GM21526 (cell line): ENCODE results near the gene OSM.
"Not testable (repeated sequence)": the region's sequence is repeated elsewhere in the genome, so short reads cannot be mapped to it uniquely, and the experiment has no call there.

Experiments used
- ATAC-seq: cut with Tn5 transposase; IDR thresholded peaks from one replicate; pipeline ENCODE4 v1.9.1; 2021; ENCODE audit warnings: moderate library complexity; ENCODE audit not compliant: unreplicated experiment, low FRiP score

OSM gene

DNA sequence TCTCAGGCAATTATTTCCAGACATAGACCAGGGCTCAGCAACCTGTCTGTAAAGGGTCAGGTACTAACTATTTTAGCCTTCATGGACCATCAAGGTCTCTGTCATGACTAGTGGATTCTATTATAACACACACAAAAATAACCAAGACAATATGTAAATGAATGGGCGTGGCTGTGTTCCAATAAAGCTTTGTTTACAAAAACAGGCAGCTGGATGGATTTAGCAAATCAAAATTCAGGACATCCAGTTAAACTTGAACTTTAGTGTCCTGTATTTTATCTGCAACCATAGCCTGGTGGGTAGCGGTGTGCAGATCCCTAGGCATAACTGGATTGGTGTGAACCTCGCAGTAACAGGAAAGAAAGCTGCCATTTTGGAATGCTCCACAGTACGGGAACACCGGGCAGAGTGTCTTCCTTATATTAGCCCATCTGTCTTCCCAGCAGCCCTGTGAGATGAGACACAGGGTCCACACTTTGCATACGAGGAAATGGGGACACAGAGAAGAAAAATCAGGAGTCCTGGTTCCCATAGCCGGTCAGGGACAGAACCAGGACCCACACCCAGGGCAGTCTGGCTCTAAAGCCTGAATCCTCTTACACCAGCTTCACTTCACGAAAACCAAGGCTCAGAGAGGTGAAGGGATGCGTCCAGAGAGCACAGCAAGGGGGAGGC is 35.7 kb downstream of the OSM start:
- ATAC-seq = no peak

DNA sequence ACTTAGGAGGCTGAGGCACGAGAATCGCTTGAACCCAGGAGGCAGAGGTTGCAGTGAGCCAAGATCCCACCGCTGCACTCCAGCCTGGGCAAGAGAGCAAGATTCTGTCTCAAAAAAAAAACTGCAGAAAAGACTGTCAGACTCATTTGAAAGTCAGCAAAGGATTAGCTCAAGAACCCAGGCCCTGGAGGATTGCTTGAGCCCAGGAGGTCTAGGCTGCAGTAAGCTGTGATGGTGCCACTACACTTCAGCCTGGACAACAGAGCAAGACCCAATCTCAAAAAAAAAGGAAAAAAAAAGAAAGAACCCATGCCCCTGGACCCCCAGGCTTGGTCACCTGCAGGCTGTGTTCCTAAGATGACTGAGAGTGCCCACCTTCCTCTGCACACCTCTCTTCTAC is 36.3 kb downstream of the OSM start:
- ATAC-seq = no peak

DNA sequence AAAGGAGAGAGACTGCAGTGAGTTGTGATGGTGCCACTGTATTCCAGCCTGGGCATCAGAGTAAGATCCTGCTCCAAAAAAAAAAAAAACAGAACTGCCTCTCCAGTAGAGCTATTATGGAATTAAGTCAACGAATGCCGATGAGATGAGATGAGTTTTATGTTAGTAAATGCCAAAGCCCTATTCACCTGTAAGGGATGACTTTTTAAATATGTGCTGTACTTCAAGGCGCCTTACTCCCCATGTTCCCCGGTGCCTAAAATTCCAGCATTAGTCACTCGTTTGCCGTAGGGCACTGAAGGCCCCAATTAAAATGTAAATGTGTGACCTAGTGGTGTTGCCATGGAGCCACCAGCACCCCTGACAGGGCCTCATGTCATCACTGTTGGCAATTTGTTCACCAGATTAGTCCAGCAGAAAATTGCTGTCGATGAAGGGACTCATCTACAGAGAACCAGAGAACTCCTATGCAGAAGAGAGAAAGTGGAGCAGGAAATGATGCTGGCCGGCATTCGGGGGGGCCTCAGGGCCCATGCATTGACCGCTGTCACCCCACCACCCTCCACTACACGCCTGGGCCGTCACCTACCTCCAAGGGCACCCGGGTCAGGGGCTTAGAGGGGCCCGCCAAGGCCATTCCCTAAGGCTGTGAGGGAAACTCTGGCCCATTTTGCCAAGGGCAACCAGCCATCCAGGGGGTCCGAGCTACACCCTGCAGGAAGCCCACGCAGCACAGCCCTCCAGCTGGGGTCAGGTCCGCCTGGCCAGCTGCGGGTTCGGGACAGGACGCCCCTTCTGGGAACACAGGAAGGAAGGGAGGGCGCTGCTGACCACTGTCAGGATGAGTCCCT is 37.9 kb downstream of the OSM start:
- no peak for ATAC-seq

- ATAC-seq = no peak
Observed at GRCh38 chr22:30227438-30228228, 39.0 kb downstream of the OSM start.

GRCh38 chr22:30226192-30226832 is 40.3 kb downstream of the OSM start:
- ATAC-seq = no peak

GRCh38 chr22:30225220-30225927 is 41.3 kb downstream of the OSM start:
- ATAC-seq = no peak

- no peak for ATAC-seq
Observed at GRCh38 chr22:30224161-30224857, 42.3 kb downstream of the OSM start.

GRCh38 chr22:30223303-30223702 is 43.3 kb downstream of the OSM start:
- ATAC-seq = no peak

- no peak for ATAC-seq
Observed at GRCh38 chr22:30222321-30222720, 44.3 kb downstream of the OSM start.

DNA sequence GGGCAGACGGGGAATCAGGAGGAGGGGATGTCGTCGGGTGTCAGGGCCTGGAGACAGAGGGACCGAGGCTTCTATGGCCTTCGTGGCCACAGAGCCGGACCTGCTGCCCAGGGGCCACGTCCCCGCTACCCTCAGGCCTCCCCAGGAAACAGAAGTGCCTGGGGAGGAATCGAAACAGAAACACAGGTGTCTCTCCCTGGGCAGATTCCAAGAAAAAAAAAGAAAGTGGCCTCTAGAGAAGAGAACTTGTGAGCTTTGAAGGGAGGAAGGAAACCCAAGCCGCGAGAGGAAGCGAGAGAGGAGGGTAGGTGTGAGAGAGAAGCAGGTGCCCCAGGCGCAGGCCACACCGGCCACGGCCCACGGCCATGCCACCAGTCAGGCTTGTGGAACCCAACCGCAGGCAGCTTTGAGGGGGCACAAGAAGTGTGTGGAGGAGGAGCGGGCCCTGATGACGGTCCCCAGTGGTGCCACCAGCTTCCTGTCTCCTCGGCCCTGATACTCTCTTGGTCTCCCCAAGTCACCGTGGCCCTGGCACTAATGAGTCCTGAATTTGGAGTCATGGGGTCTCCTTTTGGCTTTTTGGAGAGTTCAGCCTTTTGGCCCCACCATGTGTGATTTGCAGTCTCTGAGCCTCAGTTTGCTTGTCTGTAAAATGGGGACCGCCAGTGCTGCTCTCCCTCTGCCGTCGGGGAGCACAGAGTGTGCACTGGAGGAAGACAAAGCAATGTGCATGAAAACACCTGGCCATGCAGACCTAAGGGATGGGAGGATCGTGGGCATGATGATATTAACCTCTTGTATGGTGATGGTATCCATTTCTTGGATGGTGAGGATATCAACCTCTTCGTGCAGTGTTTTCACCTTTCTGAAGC is 45.3 kb downstream of the OSM start:
- no peak for ATAC-seq

- no peak for ATAC-seq
Observed at GRCh38 chr22:30220338-30221012, 46.2 kb downstream of the OSM start.

GRCh38 chr22:30219668-30220278 is 46.9 kb downstream of the OSM start:
- no peak for ATAC-seq

GRCh38 chr22:30219049-30219654 is 47.5 kb downstream of the OSM start:
- ATAC-seq = no peak

DNA sequence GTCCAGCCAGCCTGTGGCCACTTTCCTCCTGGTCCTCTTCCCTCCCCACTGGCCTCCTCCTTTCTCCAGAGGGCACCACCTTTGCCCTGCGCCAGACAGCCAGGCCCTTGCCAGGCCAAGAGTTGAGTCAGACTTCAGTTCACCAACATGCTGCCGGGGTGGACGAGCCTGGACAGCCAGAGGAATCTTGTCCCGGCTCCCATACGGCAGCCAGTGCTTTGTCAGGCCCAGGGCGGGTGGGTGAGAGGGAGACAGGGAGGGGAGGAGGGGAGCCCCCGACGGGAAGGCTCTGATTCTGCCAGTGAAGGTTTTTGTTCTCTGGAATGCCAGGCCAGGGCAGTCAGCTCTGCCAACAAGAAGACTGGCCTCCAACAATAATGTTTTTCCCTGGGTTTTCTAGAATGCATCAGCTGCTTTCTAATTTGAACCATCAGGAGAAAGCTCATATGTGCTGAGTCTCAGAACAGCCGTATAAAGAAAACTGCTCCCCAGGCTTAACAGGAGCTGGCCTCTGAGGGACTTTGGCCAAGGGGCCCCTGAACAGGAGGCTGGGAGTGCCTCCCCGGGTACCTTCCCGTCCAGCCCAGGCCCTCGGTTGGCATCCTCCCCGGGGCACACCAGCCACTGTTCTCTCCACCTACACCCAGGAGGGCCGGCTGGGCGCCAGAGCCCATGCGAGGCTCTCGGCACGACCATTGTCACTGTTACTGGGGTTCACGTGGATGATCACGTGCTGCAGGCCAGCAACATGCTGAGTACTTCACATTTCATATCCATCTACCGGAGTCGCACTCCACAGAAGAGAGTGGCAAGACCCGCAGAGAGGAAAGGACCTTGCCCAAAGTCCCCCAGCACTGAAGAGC is 48.7 kb downstream of the OSM start:
- ATAC-seq = no peak

GRCh38 chr22:30216710-30217109 is 49.9 kb downstream of the OSM start:
- no peak for ATAC-seq

- not testable (repeated sequence) for ATAC-seq
Observed at GRCh38 chr22:30216272-30216671, 50.4 kb downstream of the OSM start.
